NB4 (cell line): ENCODE data around the gene IARS2.

Experiments used
- DNase-seq: peaks from one replicate; pipeline ENCODE4 v3.0.0; 2010; ENCODE audit warnings: low read depth
- H3K4me3 ChIP-seq: one replicate; pipeline ENCODE4 v1.5.1; 2011; ENCODE audit warnings: mild to moderate bottlenecking, low read depth, low read length, moderate library complexity
- MYC ChIP-seq: IDR thresholded peaks from 2 replicates; pipeline ENCODE4 v1.6.1; 2011; ENCODE audit warnings: low read depth, low read length
- POLR2A ChIP-seq: IDR thresholded peaks from 2 replicates; pipeline ENCODE4 v1.6.1; 2011; ENCODE audit warnings: mild to moderate bottlenecking; ENCODE audit not compliant: insufficient read length; ENCODE audit errors: extremely low read depth
- TF ChIP-seq, protein P1 (sequence below): IDR thresholded peaks from one replicate; pipeline ENCODE4 v1.5.1; 2012; ENCODE audit warnings: low read depth, low read length
- TF ChIP-seq, protein P2 (sequence below): IDR thresholded peaks from 2 replicates; pipeline ENCODE4 v1.6.1; 2011; ENCODE audit warnings: low read depth, low read length

The IARS2 gene

DNA sequence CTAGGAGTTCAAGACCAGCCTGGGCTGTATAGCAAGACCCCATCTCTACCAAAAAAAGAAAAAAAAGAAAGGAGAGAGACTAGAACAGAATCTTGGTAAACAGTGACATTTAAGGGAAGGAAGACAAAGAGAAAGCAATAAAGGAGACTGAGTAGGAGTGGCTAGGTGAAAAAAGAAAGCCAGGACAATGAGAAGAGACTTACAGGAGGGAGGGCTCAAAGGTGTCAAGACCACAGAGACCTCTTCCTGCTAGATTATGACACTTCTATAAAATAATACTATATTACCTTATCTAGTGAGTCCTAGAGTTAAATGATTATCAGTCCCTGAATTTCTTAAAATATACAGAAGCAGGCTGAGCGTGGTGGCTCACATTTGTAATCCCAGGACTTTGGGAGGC, 37.6 kb upstream of the IARS2 start:
- TF ChIP-seq MYC = no peak
- TF ChIP-seq, protein P1, sequence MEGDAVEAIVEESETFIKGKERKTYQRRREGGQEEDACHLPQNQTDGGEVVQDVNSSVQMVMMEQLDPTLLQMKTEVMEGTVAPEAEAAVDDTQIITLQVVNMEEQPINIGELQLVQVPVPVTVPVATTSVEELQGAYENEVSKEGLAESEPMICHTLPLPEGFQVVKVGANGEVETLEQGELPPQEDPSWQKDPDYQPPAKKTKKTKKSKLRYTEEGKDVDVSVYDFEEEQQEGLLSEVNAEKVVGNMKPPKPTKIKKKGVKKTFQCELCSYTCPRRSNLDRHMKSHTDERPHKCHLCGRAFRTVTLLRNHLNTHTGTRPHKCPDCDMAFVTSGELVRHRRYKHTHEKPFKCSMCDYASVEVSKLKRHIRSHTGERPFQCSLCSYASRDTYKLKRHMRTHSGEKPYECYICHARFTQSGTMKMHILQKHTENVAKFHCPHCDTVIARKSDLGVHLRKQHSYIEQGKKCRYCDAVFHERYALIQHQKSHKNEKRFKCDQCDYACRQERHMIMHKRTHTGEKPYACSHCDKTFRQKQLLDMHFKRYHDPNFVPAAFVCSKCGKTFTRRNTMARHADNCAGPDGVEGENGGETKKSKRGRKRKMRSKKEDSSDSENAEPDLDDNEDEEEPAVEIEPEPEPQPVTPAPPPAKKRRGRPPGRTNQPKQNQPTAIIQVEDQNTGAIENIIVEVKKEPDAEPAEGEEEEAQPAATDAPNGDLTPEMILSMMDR = no peak
- TF ChIP-seq, protein P2, sequence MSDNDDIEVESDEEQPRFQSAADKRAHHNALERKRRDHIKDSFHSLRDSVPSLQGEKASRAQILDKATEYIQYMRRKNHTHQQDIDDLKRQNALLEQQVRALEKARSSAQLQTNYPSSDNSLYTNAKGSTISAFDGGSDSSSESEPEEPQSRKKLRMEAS = no peak
- no peak for TF ChIP-seq POLR2A
- no peak for DNase-seq
- no peak overlapping the region for H3K4me3 ChIP-seq

DNA sequence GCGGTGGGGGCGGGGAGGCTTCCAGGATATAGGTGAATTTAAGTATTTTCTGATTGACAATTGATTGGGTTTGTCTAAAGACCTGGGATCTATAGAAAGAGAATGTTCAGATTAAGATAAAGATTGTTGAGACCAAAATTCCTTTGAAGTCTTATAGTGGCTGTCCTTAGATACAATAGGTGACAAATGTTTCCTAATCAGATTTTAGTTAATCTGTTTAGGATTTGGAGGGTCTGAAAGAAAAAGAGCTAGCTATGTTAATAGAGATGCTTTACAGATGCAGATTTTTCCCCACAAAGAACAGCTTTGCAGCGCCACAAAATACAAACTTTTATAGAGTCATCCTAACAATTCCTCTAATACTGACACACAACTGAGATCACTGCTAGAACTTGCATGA, 33.1 kb upstream of the IARS2 start:
- no peak overlapping the region for H3K4me3 ChIP-seq
- DNase-seq = no peak
- TF ChIP-seq POLR2A (no peak), MYC (no peak)
- TF ChIP-seq, protein P1 = no peak
- TF ChIP-seq, protein P2 = no peak

DNA sequence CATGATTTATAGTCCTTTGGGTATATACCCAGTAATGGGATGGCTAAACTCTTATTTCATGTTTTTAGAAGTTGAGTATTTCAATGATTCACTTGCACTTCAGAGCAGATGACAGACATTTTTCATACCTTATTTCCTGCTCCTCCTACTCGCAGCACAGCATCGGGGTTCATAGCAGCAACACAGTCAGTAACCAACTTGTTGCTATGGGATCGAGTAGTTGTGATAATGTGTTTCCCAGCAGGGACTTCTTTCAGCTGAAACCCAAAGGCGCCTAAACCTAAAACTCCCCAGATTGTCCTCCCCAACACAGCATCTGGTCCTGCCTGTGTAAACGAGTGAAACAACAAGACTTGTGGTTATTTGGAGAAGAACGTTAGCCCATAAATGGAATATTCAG, 31.3 kb upstream of the IARS2 start:
- no peak for DNase-seq
- TF ChIP-seq, protein P1 = no peak
- TF ChIP-seq MYC (no peak), POLR2A (no peak)
- TF ChIP-seq, protein P2 = no peak
- no peak overlapping the region for H3K4me3 ChIP-seq

DNA sequence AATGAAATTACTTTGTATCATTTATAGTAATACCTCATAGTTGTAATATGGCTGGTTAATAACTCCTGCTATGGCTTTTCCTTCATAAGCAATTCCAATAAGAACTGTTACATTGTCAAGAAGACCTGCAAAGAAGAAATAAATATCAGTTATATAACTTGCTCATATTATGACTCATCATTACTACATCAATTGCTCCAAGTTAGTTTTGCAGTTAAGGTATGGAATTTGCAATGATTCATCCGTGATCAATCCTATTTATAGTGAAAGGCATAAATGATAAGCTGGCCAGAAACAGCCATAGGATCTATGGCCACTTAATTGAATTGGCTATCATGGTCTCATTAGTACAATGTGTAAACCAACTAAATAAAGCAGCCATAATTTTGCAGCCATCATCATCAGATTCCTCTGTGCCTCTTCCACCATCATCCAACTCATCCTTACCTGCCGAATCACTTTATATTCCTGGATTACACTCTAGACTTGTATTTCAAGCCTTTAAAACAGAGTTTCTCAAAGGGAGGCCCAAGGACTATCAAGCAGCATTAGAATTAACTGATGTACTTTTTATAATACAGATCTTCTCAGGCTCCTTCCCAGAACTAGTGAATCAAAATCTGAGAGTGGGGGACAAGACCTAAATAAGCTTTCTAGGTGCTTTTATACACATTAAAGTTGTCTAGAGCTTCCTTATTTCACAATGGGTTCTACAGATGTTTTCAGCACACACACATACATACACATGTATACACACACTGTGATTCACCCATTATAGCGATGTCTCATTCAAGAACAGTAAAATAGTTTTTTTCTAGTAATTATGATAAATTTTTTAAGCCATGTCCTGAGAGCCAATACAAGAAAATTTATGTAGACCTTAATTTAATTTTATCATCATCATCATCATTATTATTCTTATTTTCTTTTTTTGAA, 26.4 kb upstream of the IARS2 start:
- no peak for DNase-seq
- no peak overlapping the region for H3K4me3 ChIP-seq
- TF ChIP-seq, protein P1 = no peak

DNA sequence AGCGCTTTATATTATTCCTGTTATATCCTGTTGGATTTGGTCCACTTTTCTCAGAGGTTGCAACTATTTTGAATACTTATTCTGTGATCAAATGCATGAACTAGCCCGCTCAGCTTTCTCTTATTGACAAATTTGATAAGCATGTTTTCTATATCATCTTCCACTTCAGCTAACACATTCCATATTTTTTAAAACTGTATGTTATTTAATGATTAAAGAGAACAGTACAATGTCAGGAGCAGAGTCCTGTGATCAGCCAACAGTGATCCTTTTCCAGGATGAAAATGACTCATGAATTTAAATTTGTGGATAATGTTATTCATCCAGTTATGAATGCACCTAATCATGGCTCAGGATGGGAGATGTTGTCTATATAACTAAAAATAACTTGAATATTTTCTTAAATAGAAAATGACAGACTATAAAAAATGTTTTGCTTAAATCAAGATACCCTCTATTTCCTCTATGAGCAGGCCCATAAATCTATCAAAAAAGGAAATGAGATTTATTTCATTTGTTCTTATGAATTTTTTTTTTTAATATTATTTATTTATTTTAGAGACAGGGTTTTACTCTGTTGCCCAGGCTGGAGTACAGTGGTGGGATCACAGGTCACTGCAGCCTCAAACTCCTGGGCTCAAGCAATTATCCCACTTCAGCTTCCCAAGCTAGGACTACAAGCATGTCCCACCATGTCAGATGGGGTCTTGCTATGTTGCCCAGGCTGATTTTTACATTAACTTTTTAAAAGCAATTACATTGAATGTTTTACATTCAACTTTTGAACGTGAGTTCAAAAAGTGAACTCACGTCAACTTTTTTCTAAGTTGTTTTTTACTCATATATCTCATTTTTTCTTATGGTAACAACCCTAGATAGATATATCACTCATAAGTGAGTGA, 16.8 kb upstream of the IARS2 start:
- no peak overlapping the region for H3K4me3 ChIP-seq
- no peak for DNase-seq
- no peak for TF ChIP-seq POLR2A
- TF ChIP-seq, protein P1 = no peak
